GM18861 (cell line): ENCODE measurements around the gene SERAC1.
A peak's percentile ranks its signal among the peaks of the same experiment; 100 is the strongest.
"Not testable (repeated sequence)": the region's sequence is repeated elsewhere in the genome, so short reads cannot be mapped to it uniquely, and the experiment has no call there.

Experiments used
- ATAC-seq: cut with Tn5 transposase; IDR thresholded peaks from one replicate; pipeline ENCODE4 v1.9.1; 2021; ENCODE audit not compliant: unreplicated experiment

SERAC1 gene

DNA sequence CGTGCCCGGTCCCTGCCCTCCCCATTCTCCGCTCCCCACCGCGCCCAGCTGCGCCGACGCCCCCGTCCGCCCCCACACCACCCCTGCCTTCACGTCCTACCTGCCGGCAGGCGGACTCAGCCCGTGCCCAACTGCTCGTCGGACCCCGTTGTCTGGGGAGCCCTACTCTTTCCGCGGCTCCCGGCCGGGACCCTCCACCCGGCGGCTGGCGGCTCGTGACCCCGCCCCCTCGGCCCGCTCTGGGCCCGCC is at the start of gene SERAC1:
TSS of gene SERAC1 (minus strand) at position 223 of the 250 bp plus-strand sequence. CDS start 9,899 bp downstream, outside the sequence.
- no peak for ATAC-seq

DNA sequence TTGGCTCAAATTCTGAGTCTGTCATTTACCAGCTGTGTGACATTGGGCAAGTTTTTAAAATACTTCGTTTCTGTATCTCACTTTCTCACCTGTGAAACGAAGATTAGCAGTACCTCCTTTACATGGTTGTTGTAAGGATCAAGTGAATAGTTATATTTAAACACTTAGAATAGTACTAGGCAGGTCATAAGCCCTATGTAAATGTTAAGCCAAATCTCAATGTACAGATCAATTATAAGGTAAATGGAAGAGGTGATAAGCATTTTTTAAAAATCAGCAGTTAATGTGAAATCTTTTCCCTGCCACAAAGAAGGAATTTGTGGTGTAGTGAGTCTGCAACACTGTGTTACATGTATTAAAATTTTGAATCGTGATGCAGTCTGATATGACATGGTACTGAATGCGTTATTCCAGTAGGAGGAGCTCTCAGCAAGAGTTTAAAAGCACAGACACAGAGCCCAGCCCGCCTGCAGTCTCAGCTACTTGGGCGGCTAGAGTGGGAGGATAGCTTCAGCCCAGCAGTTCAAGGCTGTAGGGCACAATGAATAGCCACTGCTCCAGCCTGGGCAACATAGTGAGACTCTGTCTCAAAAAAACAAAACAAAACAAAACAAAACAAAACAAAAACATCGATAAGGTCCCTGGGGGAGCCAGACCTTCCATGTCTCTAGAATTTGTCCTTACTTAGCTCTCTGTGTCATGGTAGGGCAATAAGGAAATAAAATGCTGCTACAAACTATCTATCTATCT is 46.0 kb upstream of the SERAC1 start:
- peak; percentile 80 for ATAC-seq

DNA sequence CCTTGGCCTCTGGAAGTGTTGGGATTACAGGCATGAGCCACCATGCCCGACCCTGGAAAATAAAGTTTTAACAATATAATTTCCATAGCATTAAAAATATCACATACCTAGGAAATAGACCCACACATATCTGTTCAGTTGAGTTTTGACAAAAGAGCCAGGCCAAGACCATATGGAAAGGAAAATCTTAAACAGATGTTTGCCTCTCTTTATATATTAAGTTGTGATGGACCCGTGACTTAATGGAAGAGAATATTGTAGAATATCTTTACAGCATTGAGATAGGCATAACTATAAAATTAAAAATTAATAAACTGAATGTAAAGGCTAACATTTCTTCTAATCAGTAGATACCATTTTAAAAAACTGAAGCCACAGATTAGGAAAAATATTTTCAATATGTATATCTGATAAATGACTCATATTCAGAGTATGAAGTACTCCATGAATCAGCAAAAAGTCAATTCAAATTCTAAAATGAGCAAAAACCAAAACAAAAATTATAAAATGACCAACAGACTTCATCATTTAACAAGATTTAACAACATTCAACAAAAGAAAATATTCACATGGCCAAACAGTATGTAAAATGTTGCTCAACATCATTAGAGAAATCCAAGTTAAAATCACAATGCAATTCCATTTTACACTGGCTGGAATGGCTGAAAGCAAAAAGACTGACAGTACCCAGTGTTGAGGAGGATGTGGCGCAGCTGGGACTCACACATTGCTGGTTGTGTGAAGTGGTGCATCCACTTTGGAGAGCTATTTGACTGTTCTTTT is 43.4 kb upstream of the SERAC1 start:
- ATAC-seq: no peak

DNA sequence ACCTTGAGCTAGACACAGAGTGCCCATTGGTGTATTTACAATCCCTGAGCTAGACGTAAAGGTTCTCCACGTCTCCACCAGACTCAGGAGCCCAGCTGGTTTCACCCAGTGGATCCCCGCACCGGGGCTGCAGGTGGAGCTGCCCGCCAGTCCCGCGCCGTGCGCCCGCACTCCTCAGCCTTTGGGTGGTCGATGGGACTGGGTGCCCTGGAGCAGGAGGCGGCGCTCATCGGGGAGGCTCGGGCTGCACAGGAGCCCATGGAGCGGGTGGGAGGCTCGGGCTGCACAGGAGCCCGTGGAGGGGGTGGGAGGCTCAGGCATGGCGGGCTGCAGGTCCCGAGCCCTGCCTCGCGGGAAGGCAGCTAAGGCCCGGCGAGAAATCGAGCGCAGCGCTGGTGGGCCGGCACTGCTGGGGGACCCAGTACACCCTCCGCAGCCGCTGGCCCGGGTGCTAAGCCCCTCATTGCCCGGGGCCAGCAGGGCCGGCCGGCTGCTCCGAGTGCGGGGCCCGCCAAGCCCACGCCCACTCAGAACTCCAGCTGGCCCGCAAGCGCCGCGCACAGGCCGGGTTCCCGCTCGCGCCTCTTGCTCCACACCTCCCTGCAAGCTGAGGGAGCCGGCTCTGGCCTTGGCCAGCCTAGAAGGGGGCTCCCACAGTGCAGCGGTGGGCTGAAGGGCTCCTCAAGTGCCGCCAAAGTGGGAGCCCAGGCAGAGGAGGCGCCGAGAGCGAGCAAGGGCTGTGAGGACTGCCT is 41.7 kb upstream of the SERAC1 start:
- ATAC-seq: not testable (repeated sequence)

DNA sequence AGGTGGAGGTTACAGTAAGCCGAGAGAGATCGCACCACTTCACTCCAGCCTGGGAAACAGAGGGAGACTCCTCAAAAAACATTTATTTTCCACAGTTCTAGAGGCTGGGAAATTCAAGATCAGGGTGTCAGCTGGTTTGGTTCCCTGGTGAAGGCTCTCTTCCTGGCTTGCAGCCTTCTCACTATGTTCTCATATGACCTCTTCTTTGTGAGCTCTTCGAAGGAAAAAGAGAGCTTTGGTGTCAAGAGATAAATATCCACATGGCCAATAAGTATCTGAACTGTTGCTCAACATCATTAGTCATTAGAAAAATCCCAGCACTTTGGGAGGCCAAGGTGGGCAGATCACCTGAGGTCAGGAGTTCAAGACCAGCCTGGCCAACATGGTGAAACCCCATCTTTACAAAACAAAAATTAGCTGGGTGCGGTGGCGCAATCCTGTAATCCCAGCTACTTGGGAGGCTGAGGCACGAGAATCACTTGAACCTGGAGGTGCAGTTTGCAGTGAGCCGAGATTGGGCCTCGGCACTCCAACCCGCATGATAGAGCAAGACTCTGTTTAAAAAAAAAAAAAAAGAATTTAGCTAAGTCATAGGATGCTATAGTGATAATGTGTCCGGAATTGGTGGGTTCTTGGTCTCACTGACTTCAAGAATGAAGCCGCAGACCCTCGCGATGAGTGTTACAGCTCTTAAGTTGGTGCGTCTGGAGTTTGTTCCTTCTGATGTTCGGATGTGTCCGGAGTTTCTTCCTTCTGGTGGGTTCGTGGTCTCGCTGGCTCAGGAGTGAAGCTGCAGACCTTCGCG is 40.4 kb upstream of the SERAC1 start:
- not testable (repeated sequence) for ATAC-seq

DNA sequence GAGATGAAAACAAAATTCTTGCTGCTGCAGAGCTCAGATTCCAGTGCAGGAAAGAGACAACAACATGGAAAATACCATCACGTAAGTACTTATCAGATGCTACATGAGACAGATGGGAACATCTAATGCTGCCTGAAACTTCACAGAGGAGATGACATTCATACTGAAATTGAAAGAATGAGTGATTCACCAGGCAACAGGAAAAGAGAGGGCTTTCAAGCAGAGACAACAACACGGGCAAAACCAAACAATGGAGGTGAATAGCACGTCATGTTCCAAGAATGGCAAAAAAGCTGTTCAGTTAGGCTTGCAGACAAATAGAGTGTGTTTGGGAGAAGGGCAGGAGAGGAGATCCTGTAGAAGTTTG is 39.3 kb upstream of the SERAC1 start:
- ATAC-seq: peak; percentile 96

DNA sequence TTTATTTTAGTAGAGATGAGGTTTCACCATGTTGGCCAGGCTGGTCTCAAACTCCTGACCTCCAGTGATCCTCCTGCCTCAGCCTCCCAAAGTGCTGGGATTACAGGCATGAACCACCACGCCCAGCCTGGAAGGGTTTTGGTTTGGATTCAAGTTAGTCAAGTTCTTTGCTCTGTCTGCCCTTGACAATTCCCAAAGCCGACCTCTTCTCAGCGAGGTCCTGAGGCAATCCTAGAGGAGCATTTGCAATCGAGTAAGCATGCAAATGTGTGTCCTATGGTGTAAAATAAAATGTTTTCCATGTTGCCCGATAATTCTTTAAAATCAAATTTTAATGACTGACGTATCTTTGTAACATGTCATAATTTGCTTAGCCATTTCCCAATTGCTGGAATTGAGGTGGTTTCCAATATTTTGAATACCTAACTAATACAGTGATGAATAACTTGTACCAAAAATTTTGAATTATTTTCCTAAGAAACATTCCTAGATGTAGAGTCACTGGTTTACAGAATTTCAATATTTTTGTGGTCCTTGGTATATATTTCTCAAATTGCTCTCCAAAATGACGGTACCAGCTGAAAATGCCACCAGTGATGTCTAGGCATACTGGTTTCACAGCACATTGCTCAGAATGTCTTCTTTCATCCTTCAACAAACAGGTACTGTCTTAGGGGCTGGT is 38.8 kb upstream of the SERAC1 start:
- ATAC-seq: no peak

DNA sequence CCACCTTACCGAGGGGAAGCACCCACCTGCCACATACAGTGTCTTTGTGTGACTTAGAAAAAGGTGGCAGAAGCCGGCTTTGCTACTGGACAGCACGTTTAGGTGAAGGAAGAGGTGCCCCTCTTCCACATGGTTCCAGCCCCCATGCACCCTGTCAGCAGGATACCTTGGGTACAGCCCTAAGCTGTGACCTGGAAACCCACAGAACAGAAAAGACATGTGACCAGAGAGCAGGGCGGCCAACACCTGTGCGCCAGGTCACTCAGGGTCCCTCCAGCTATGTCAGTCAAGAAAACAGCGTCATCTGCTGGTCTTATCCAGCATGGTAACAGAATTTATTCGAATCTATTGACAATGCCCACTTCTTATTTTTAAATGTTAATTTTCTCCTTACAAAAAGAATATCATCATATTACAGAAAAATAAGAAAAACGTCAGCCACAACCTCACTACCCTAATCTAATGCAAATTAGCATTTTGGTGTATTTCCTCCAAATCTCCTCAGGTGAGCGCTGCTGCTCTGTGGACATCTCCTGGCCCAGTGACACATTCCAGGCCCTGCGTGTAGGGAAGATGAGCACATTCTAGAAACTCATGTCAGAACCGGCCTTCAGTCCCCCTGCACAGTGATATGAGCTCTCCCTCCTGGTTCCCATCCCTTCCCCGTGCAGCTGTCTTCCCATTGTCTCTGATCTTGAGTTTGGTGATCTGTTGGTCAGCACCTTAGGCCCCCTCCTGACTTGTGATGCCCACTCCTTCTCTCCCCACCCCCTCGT is 37.3 kb upstream of the SERAC1 start:
- ATAC-seq: no peak

DNA sequence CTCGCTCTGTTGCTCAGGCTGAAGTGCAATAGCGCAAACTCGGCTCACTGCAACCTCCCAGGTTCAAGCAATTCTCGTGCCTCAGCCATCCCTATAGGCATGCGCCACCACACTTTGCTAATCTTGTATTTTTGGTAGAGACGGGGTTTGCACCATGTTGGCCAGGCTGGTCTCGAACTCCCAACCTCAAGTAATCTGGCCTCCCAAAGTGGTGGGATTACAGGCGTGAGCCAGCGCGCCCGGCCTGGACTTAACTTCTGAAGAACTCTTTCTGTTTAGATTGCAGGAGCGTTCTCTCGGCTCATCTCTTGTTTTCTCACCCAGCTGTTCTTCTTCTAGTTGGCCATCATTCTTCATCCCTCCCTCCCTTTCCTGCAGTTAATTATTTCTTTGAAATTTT is 30.4 kb upstream of the SERAC1 start:
- no peak for ATAC-seq

DNA sequence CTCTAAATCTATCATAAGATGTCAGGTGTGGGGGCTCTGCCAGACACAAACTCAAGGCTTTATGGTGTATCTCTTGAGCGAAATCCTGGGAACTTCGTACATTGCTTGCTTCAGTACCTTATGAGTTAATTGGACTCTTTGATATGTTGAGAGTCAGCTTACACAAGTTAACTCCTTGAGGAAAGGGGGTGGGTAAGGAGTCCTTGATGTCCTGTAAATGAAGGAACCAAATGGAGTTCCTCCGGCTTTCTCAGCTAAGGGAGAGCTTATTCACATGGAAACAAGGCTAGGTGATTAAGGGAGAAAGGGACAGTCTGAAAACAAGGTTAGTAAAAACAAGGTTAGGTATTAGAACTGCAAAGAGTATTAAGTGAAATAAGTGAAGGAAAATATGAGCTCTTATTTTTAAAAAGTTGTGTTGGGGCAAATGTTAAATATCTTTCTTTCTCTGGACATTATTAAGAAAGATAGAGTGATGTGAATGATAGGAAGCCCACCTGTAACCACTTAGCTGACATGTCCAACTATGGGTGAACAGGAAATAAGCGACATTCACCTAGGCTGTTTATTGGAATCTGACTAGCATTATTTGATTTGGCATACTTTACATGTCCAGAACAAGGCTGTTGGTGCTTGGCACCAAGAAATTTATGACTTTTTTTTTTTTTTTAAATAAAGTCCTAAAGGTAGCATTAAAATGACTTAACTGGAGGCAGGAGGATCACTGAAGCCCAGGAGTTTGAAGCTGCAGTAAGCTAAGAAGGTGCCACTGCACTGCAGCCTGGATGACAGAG is 26.6 kb upstream of the SERAC1 start:
- no peak for ATAC-seq

DNA sequence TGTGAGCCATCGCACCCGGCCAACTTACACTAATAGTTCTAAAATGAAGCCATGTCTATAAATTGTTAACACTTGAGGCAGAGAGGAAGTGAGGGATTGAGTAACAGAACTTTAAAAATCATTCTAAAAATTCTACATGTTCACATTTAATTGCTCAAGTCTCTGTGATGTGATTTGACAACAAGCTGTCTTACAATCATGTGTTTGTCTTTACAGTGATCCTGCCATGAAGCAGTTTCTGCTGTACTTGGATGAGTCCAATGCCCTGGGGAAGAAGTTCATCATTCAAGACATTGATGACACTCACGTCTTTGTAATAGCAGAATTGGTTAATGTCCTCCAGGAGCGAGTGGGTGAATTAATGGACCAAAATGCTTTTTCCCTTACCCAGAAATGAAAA is 23.7 kb upstream of the SERAC1 start:
- no peak for ATAC-seq

DNA sequence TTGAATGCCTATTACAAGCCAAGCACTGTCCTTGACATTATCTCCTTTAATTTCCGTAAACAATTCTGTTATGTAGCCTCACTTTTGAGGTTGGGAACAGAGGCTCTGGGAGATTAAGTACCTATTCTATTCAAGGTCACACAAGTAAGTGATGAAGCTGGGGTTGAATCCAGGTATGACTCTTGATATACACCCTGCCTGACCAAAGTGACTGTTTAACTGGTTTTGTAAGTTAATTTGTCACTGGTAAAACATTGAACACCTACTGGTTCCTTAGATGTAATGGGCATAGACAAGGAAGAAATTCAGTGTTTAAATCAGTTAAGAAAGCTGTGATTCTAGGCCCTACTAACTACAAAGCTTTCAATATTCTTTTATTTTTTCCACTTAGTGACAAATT is 23.0 kb upstream of the SERAC1 start:
- no peak for ATAC-seq

DNA sequence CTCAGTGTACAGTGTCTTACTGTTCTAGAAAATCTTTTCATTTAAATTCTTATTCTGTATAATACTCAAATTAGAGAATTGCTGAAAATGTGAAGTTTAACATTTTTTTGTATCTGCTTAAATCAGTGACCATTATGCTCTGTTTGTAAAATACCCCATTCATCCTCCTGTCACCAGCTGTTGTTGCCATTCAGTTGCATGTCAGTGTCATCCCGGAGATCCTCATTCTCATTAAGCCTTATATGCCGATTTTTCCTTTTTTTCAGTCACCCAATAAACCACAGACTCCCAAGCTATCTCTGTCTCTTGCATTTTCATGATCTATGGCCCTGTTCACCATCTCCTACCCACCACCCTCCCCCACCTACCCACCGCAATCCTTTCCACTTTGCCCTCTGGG is 20.5 kb upstream of the SERAC1 start:
- ATAC-seq: no peak

DNA sequence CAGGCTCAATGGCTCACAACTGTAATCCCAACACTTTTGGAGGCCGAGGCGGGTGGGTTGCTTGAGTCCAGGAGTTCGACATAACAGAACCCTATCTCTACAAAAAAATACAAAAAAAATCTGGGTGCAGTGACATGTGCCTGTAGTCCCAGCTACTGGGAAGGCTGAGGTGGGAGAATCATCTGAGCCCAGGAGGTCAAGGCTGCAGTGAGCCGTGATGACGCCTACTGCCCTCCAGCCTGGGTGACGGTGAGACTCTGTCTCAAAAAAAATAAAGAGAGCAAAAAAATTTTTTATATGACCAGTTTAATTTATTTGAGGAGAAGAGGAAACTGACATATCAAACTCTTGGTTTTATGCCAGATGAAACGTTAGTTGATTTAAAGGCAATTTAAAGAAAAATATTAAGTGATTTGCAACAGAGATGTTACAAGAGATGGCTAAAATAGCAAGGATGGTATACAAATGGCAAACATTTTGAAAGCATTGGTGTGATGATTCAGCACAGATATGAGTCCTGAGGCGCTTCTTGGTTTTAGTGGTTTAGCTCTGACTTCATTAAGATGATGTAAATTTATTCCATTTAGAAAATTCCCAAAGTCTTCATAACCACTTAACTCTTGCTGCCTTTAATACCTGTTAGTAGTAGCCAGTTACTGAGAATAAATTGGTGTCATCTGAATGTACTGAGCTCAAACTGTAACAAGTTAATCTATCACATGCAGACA is 17.8 kb upstream of the SERAC1 start:
- no peak for ATAC-seq

DNA sequence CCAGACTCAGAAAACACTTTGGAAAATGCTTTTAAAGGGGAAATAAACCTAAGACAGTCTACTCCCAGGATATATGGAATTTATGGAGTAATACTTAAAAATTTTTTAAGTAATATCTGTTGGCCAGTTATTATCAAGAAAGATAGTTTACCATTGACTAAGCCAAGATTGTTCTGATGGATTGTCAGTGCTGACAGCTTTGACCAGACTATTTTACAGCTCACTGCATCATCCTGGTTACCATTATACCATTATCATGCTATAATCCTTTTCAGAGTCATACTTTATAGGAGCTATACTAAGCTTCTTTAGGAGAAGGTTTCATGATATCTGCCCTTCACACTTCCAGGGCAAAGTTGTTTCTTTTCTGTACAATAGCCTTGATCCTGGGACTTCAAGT is 16.5 kb upstream of the SERAC1 start:
- no peak for ATAC-seq

DNA sequence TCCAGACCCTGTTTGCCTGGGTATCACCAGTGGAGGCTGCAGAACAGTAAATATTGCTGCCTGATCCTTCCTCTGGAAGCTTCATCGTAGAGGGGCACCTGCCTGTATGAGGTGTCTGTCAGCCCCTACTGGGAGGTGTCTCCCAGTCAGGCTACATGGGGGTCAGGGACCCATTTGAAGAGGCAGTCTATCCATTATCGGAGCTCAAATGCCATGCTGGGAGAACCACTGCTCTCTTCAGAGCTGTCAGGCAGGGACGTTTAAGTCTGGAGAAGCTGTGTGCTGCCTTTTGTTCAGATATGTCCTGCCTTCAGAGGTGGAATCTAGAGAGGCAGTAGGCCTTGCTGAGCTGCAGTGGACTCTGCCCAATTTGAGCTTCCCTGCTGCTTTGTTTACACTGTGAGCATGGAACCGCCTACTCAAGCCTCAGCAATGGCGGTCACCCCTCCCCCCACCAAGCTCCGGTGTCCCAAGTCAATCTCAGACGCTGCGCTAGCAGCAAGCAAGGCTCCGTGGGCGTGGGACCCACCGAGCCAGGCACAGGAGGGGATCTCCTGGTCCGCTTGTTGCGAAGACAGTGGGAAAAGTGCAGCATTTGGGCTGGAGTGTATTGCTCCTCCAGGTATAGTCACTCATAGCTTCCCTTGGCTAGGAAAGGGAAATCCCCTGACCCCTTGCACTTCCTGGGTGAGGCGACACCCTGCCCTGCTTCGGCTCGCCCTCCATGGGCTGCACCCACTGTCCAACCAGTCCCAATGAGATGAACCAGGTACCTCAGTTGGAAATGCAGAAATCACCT is 15.3 kb upstream of the SERAC1 start:
- not testable (repeated sequence) for ATAC-seq

DNA sequence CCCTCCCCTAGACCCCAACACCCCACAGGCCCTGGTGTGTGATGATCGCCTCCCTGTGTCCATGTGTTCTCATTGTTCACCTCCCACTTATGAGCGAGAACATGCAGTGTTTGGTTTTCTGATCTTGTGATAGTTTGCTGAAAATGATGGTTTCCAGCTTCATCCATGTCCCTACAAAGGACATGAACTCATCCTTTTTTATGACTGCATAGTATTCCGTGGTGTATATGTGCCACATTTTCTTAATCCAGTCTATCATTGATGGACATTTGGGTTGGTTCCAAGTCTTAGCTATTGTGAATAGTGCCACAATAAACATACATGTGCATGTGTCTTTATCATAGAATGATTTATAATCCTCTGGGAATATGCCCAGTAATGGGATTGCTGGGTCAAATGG is 9.7 kb upstream of the SERAC1 start:
- not testable (repeated sequence) for ATAC-seq

DNA sequence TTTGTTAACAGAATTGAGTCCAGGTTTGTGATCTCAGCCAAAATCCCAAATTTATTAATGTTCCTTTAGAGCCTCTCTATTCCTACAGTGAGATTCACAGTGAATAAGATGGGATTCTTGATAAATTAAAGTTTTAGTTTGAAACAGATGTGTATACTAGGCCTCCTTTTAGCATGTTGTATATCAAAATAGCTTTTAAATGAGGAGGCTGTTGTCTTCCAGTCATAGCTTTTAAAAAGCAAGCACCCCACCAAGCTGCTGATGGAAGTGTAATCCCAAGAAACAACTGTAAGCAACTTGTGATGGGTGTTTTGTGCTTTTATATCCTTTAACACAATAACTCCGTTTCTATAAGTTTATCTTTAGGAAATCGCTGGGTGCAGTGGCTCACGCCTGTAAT is 7.0 kb upstream of the SERAC1 start:
- no peak for ATAC-seq
